ENCODE results near the gene CNDP1. TPM values are rescaled to one million over a fixed set of nuclear protein-coding genes. Genes with fewer than 3 reads are reported as not detected.

The CNDP1 gene
- total RNA-seq, 4 donors from 2014 or later: not detected

- Histone ChIP-seq H3K27ac (no peak overlapping the region), H3K27me3 (peaks cover 0 to 5% (median 0%) of the 10 kb centered on the region in 4 donors), H3K4me1 (no peaks in the 10 kb centered on the region), H3K9me3 (peaks cover 0 to 9% (median 4%) of the 10 kb centered on the region in 3 donors), H3K4me3 (no peak overlapping the region), H3K36me3 (no peaks in the 10 kb centered on the region)
- no peak for DNase-seq
- 85 to 96% methylated on average over 3 to 4 of the region's 4 CpGs for WGBS, 2 donors
- intact Hi-C loops (cut with DNase I): no loop called here
- TF ChIP-seq POLR2A (IDR thresholded peaks at IDR 0.05): no peak
- TF ChIP-seq, protein P1, sequence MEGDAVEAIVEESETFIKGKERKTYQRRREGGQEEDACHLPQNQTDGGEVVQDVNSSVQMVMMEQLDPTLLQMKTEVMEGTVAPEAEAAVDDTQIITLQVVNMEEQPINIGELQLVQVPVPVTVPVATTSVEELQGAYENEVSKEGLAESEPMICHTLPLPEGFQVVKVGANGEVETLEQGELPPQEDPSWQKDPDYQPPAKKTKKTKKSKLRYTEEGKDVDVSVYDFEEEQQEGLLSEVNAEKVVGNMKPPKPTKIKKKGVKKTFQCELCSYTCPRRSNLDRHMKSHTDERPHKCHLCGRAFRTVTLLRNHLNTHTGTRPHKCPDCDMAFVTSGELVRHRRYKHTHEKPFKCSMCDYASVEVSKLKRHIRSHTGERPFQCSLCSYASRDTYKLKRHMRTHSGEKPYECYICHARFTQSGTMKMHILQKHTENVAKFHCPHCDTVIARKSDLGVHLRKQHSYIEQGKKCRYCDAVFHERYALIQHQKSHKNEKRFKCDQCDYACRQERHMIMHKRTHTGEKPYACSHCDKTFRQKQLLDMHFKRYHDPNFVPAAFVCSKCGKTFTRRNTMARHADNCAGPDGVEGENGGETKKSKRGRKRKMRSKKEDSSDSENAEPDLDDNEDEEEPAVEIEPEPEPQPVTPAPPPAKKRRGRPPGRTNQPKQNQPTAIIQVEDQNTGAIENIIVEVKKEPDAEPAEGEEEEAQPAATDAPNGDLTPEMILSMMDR (IDR thresholded peaks at IDR 0.05): no peak
These were observed 35.1 kb downstream of the CNDP1 start for GRCh38 chr18:74569401-74569800.

- H3K4me3 ChIP-seq: no peak overlapping the region
- intact Hi-C loops (cut with DNase I): no loop called here
- H3K4me1 ChIP-seq: no peaks in the 10 kb centered on the region
- H3K27ac ChIP-seq: no peak overlapping the region
- no peak for TF ChIP-seq POLR2A (IDR thresholded peaks at IDR 0.05)
- TF ChIP-seq, protein P1 (IDR thresholded peaks at IDR 0.05): no peak
- WGBS, 2 donors: 56 to 57% methylated on average over 4 of the region's 4 CpGs
- DNase-seq: no peak
- peaks cover 0 to 9% (median 4%) of the 10 kb centered on the region in 3 donors for H3K9me3 ChIP-seq
- peaks cover 0 to 5% (median 0%) of the 10 kb centered on the region in 4 donors for H3K27me3 ChIP-seq
- H3K36me3 ChIP-seq: no peaks in the 10 kb centered on the region
These were observed 36.0 kb downstream of the CNDP1 start for GRCh38 chr18:74570266-74570665.

DNA sequence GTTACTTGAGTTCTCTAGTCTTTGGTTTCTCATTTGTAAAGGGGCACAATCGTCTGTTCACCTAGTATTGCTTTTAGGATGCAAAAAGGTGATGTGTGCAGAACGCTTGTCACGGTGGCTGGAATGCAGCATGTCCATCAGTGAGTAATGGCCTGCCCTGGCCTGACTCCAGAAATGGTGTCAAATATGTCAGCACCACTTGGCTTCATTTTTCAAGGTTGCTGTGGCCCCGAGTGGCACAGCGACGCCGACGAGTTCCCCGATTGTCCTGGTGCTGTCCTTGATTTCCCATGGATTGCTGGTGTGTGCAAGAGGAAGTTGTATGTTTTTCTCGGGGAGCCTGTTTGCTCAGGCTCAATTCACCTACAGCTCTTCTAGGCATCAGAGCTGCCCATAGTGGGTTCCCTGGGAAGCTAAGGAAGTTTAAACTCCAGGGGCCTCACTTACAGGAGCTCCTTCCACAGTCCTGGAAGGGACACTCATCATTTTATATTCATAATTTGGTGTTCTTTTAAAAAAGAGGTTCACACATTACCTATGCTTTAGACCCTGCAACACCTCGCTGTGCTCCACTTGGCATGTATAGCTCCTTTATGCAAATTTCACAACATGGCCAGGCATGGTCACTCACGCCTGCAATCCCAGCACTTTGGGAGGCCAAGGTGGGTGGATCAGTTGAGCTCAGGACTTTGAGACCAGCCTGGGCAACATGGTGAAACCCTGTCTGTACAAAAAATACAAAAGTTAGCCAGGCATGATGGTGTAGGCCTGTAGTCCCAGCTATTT lies 37.8 kb downstream of the CNDP1 start:
- no peak for TF ChIP-seq POLR2A (IDR thresholded peaks at IDR 0.05)
- TF ChIP-seq, protein P1 (IDR thresholded peaks at IDR 0.05): no peak
- no peak overlapping the region for H3K4me3 ChIP-seq
- 73 to 75% methylated on average over 3 to 12 of the region's 12 CpGs for WGBS, 2 donors
- intact Hi-C loops (cut with DNase I): no loop called here
- no peaks in the 10 kb centered on the region for H3K4me1 ChIP-seq
- DNase-seq: no peak
- no peaks in the 10 kb centered on the region for H3K36me3 ChIP-seq
- no peak overlapping the region for H3K27ac ChIP-seq
- no peaks in the 10 kb centered on the region for H3K9me3 ChIP-seq
- peaks cover 0 to 6% (median 0%) of the 10 kb centered on the region in 4 donors for H3K27me3 ChIP-seq

GRCh38 chr18:74573053-74573452 lies 38.8 kb downstream of the CNDP1 start:
- Histone ChIP-seq H3K27ac (no peak overlapping the region), H3K9me3 (no peaks in the 10 kb centered on the region), H3K36me3 (no peaks in the 10 kb centered on the region), H3K27me3 (peaks cover 0 to 15% (median 0%) of the 10 kb centered on the region in 4 donors), H3K4me1 (no peaks in the 10 kb centered on the region), H3K4me3 (no peak overlapping the region)
- TF ChIP-seq, protein P1 (IDR thresholded peaks at IDR 0.05): no peak
- no peak for TF ChIP-seq POLR2A (IDR thresholded peaks at IDR 0.05)
- DNase-seq: no peak
- intact Hi-C loops (cut with DNase I): no loop called here

DNA sequence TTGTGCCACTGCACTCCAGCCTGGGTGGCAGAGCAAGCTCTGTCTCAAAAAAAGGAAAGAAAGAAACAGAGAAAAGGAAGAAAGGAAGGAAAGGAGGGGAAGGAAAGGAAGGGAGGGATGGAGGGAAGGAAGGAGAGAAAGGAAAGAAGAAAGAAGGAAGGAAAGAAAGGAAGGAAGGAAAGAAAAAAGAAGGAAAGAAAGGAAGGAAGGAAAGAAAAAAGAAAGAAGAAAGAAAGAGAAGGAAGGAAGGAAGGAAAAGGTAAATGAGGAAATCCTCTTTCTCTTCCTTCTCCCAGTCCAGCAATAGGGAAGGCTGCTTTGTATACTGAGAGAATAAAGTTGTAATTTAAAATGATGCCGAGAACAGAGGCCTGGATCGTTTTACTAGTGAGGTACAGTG lies 40.6 kb downstream of the CNDP1 start:
- DNase-seq: no peak
- Histone ChIP-seq H3K4me1 (no peaks in the 10 kb centered on the region), H3K9me3 (no peaks in the 10 kb centered on the region), H3K27ac (no peak overlapping the region), H3K4me3 (no peak overlapping the region), H3K36me3 (no peaks in the 10 kb centered on the region), H3K27me3 (peaks cover 0 to 14% (median 0%) of the 10 kb centered on the region in 4 donors)
- TF ChIP-seq, protein P1 (IDR thresholded peaks at IDR 0.05): no peak
- TF ChIP-seq POLR2A (IDR thresholded peaks at IDR 0.05): no peak
- WGBS, 2 donors: 73 to 75% methylated on average over 2 of the region's 2 CpGs
- intact Hi-C loops (cut with DNase I): no loop called here
